Lung (tissue), 12 donors: ENCODE results near the gene APOBEC3F. TPM values are rescaled to one million over a fixed set of nuclear protein-coding genes. Genes with fewer than 3 reads are reported as not detected.
"Not testable (repeated sequence)": the region's sequence is repeated elsewhere in the genome, so short reads cannot be mapped to it uniquely, and the experiment has no call there.

ENCODE experiments used
- ATAC-seq: fragments of 200-7000 bp; cut with Tn5 transposase; one replicate; pipeline ENCODE4 v1.9.1; 2020; ENCODE audit warnings: moderate number of reproducible peaks; ENCODE audit not compliant: insufficient read depth, low FRiP score
- DNase-seq, 3 donors: peaks; one replicate each; pipeline ENCODE4 v3.0.0-alpha.2; 2013 to 2017
- H3K27ac ChIP-seq, 2 donors: one replicate each; pipeline ENCODE4 v1.5.1; 2013; ENCODE audit warnings: mild to moderate bottlenecking in 2 of 2, moderate library complexity in 2 of 2, control low read depth in 1 of 2, inconsistent platforms in 1 of 2, low read depth in 1 of 2, low read length in 1 of 2
- H3K27me3 ChIP-seq, 3 donors: one replicate each; pipeline ENCODE4 v1.5.1; 2013; ENCODE audit warnings: low read length in 2 of 3; ENCODE audit not compliant: control insufficient read depth in 3 of 3, insufficient read depth in 3 of 3
- H3K36me3 ChIP-seq, 4 donors: one replicate each; pipeline ENCODE4 v1.5.1; 2013; ENCODE audit warnings: low read length in 4 of 4, mild to moderate bottlenecking in 1 of 4, moderate library complexity in 1 of 4; ENCODE audit not compliant: control insufficient read depth in 4 of 4, insufficient read depth in 4 of 4
- H3K4me1 ChIP-seq, 5 donors: one replicate each; pipeline ENCODE4 v1.5.1; 2013; ENCODE audit warnings: low read length in 5 of 5, mild to moderate bottlenecking in 2 of 5, moderate library complexity in 1 of 5; ENCODE audit not compliant: control insufficient read depth in 5 of 5, insufficient read depth in 5 of 5
- H3K4me3 ChIP-seq: one replicate; pipeline ENCODE4 v1.5.1; 2013; ENCODE audit warnings: mild to moderate bottlenecking, control low read depth, moderate library complexity
- H3K9ac ChIP-seq, 2 donors: one replicate each; pipeline ENCODE4 v1.5.1; 2013; ENCODE audit warnings: low read length in 2 of 2, control low read depth in 1 of 2; ENCODE audit not compliant: insufficient read depth in 1 of 2
- H3K9me3 ChIP-seq, 4 donors: one replicate each; pipeline ENCODE4 v1.5.1; 2013; ENCODE audit warnings: low read length in 3 of 4, mild to moderate bottlenecking in 1 of 4, moderate library complexity in 1 of 4; ENCODE audit not compliant: control insufficient read depth in 4 of 4, insufficient read depth in 3 of 4
- CTCF ChIP-seq: IDR thresholded peaks from 2 replicates; pipeline ENCODE4 v1.5.1; 2012; ENCODE audit warnings: mild to moderate bottlenecking; ENCODE audit errors: control extremely low read depth, extremely low read depth
- WGBS, 2 donors: extraction: QIAGEN DNeasy Blood & Tissue Kit; methylation state at CpG; one replicate each; pipeline ENCODE4 v1.1.7; 2013; 5-methylcytosine and 5-hydroxymethylcytosine counted together
- polyA plus RNA-seq, 2 donors: library from polyadenylated mRNA; stranded (reverse); fragments of 200-250 nt; gene quantifications; one replicate each; pipeline ENCODE4 v1.2.1, GENCODE V29; 2013
- total RNA-seq, 2 donors: library from RNA; depleted of rRNA in 1 of 2; stranded (reverse); fragments of >200 nt in 1 of 2; gene quantifications; one replicate each; pipeline ENCODE4 v1.2.1, GENCODE V29; 2014 to 2021
- donor health status: control.
- donor health status: control.
- donor health status: Bipolar disorder and iron deficiency.
- donor health status: healthy.
- donor health status: DM: yes; HTN: yes; CAD: no.

Gene APOBEC3F
- total and polyA plus RNA-seq, 4 donors, result 3.6 to 12.1 (median 6.0) TPM

- H3K4me1 ChIP-seq, H3K27me3 ChIP-seq, H3K36me3 ChIP-seq, H3K9me3 ChIP-seq: not testable (repeated sequence)
- peak; percentile 68 to 73 (median 72) for DNase-seq
- H3K4me3 ChIP-seq, result peak within 1 kb of the TSS; percentile 18
- peak within 1 kb of the TSS; percentile 24 to 58 for H3K27ac ChIP-seq
- WGBS, 2 donors, result 10 to 14% methylated on average over 9 to 15 of the region's 17 CpGs
- peak within 1 kb of the TSS; percentile 46 to 49 for H3K9ac ChIP-seq
- peak; percentile 82 for ATAC-seq
These were observed 36.6 kb downstream of the APOBEC3F start, which contains the start of gene APOBEC3G for GRCh38 chr22:39077026-39077840. APOBEC3G (plus strand) TSS chr22:39077275; CDS start chr22:39077362, 87 bp downstream.

- not testable (repeated sequence) for DNase-seq, ATAC-seq, H3K4me1 ChIP-seq, H3K4me3 ChIP-seq, H3K9me3 ChIP-seq, H3K27me3 ChIP-seq, H3K36me3 ChIP-seq
- Histone ChIP-seq H3K9ac (peak overlapping the region in 1 of 2 donors; percentile 32), H3K27ac (peak overlapping the region in 1 of 2 donors; percentile 24)
- WGBS, 2 donors, result 85 to 89% methylated on average over 12 of the region's 12 CpGs
These were observed 37.2 kb downstream of the APOBEC3F start for GRCh38 chr22:39077912-39078311.

GRCh38 chr22:39078329-39078728 is 37.7 kb downstream of the APOBEC3F start:
- 88 to 99% methylated on average over 8 of the region's 8 CpGs for WGBS, 2 donors
- peaks cover 0 to 6% (median 0%) of the 10 kb centered on the region in 5 donors for H3K4me1 ChIP-seq
- no peaks in the 10 kb centered on the region for H3K9me3 ChIP-seq
- H3K36me3 ChIP-seq, result peaks cover 0 to 3% (median 1%) of the 10 kb centered on the region in 4 donors
- TF ChIP-seq CTCF, result no peak
- no peak overlapping the region for H3K27ac ChIP-seq
- no peak overlapping the region for H3K9ac ChIP-seq
- H3K27me3 ChIP-seq, result no peaks in the 10 kb centered on the region
- ATAC-seq (no peak), DNase-seq (no peak)
- no peak overlapping the region for H3K4me3 ChIP-seq

- ATAC-seq, H3K27ac ChIP-seq, H3K4me3 ChIP-seq, H3K9ac ChIP-seq, H3K4me1 ChIP-seq, H3K36me3 ChIP-seq, H3K27me3 ChIP-seq, DNase-seq, H3K9me3 ChIP-seq: not testable (repeated sequence)
- 91 to 94% methylated on average over 21 to 22 of the region's 24 CpGs for WGBS, 2 donors
These were observed 38.5 kb downstream of the APOBEC3F start for GRCh38 chr22:39079054-39079637.
